Pancreas (tissue), 10 donors: Measurements from ENCODE around the gene AGAP3. TPM values are rescaled to one million over a fixed set of nuclear protein-coding genes. Genes with fewer than 3 reads are reported as not detected.

ENCODE experiments used
- ATAC-seq, 4 donors: fragments of 200-7000 bp; cut with Tn5 transposase; one replicate each; pipeline versions ENCODE4 v1.8.0 to v1.9.1; 2020; ENCODE audit warnings: mild to moderate bottlenecking in 4 of 4, moderate library complexity in 4 of 4
- DNase-seq, 6 donors: peaks; one replicate each; pipeline ENCODE4 v3.0.0-alpha.2; 2020
- FAIRE-seq: peaks from 2 replicates; lab custom pipeline; 2012; peaks lifted over from hg19 to GRCh38; lab: Jason Lieb, UNC
- H3K27ac ChIP-seq, 4 donors: fragments of 200-600 bp; sonication (generic); 1 replicate in 3 of 4; 2 replicates in 1 of 4; pipeline versions ENCODE4 v1.5.0 to v1.8.0; 2020
- H3K27me3 ChIP-seq, 4 donors: fragments of 200-600 bp; one replicate each; pipeline ENCODE4 v1.8.0; 2021
- H3K36me3 ChIP-seq, 3 donors: fragments of 200-600 bp; sonication (generic) in 1 of 3; one replicate each; pipeline versions ENCODE4 v1.5.0 to v1.8.0; 2020 to 2021
- H3K4me1 ChIP-seq, 3 donors: fragments of 200-600 bp; one replicate each; pipeline ENCODE4 v1.8.0; 2021
- H3K4me3 ChIP-seq, 4 donors: fragments of 200-600 bp; sonication (generic) in 2 of 4; one replicate each; pipeline versions ENCODE4 v1.5.0 to v1.8.0; 2020 to 2021
- H3K9me3 ChIP-seq, 4 donors: fragments of 200-600 bp; one replicate each; pipeline ENCODE4 v1.8.0; 2021
- CTCF ChIP-seq, 4 donors: fragments of 200-600 bp; sonication (generic) in 3 of 4; IDR thresholded peaks; one replicate each; pipeline versions ENCODE4 v1.5.0 to v1.8.0; 2021; ENCODE audit warnings: antibody characterized with exemption in 4 of 4
- WGBS, 2 donors: extraction: QIAGEN DNeasy Blood & Tissue Kit; methylation state at CpG; one replicate each; pipeline ENCODE4 v1.1.7; 2013; 5-methylcytosine and 5-hydroxymethylcytosine counted together
- intact Hi-C, 3 donors: fragments of 100-400 bp; cut with DNase I; formaldehyde crosslinking; loops; one replicate each; pipeline versions ENCODE4 v1.11.1 to v1.14.2; 2022
- polyA plus RNA-seq, 2 donors: library from polyadenylated mRNA; stranded (reverse); fragments of 200-250 nt; gene quantifications; one replicate each; pipeline ENCODE4 v1.2.3, GENCODE V29; 2013
- total RNA-seq, 6 donors: library from RNA; stranded (reverse); fragmentation: NEBNext Ultra II Directional in 4 of 6; extraction: Animal tissue kit (Norgen Biotek cat#: 25700) in 4 of 6; gene quantifications; one replicate each; pipeline versions ENCODE4 v1.2.1 to v1.2.4, GENCODE V29; 2021 to 2023
- donor health status: healthy with polysubstance abuse.
- donor health status: DM: no; HTN: no; CAD: no; lungs with moderate emphysema.
- donor health status: DM: no; HTN: no; CAD: no.
- donor health status: control.
- donor health status: control.
- donor health status: Bipolar disorder and iron deficiency.
- donor health status: DM: yes; HTN: yes; CAD: no.
- donor health status: DM: no; HTN: no; CAD: no.
- donor health status: DM: no; HTN: no; CAD: no.
- donor health status: DM: yes; HTN: yes; CAD: no.

Gene AGAP3
- total and polyA plus RNA-seq, 8 donors: 41.5 to 93.9 (median 58.4) TPM

GRCh38 chr7:151128144-151128543 lies 41.9 kb downstream of the AGAP3 start:
- no peaks in the 10 kb centered on the region for H3K4me1 ChIP-seq
- no peaks in the 10 kb centered on the region for H3K9me3 ChIP-seq
- H3K4me3 ChIP-seq: no peak overlapping the region
- ATAC-seq (no peak), DNase-seq (peak in 2 of 6 donors; percentile 17 to 27), FAIRE-seq (no peak)
- no peaks in the 10 kb centered on the region for H3K27me3 ChIP-seq
- WGBS, 2 donors: 82 to 89% methylated on average over 14 of the region's 14 CpGs
- intact Hi-C loops: loop anchor here in 1 of 3 donors (5.0 kb wide), 1 partner anchor 39 kb away; the partner anchor contains the start of gene GBX1
- no peak overlapping the region for H3K27ac ChIP-seq
- no peak for TF ChIP-seq CTCF (IDR thresholded peaks at IDR 0.05)
- peaks cover 0 to 29% (median 0%) of the 10 kb centered on the region in 3 donors for H3K36me3 ChIP-seq

GRCh38 chr7:151128716-151129115 lies 42.4 kb downstream of the AGAP3 start:
- WGBS, 2 donors: 88 to 89% methylated on average over 8 of the region's 8 CpGs
- no peaks in the 10 kb centered on the region for H3K27me3 ChIP-seq
- intact Hi-C loops: loop anchor here in 1 of 3 donors (5.0 kb wide), 1 partner anchor 39 kb away; the partner anchor contains the start of gene GBX1
- no peaks in the 10 kb centered on the region for H3K9me3 ChIP-seq
- TF ChIP-seq CTCF (IDR thresholded peaks at IDR 0.05): no peak
- no peak overlapping the region for H3K4me3 ChIP-seq
- H3K4me1 ChIP-seq: no peaks in the 10 kb centered on the region
- no peak for DNase-seq
- peaks cover 0 to 26% (median 0%) of the 10 kb centered on the region in 3 donors for H3K36me3 ChIP-seq
- no peak overlapping the region for H3K27ac ChIP-seq
- FAIRE-seq: no peak
- no peak for ATAC-seq

- WGBS, 2 donors: 86 to 88% methylated on average over 28 of the region's 28 CpGs
- H3K4me1 ChIP-seq: no peaks in the 10 kb centered on the region
- ATAC-seq (no peak), DNase-seq (peak in 2 of 6 donors; percentile 23 to 54), FAIRE-seq (no peak)
- no peaks in the 10 kb centered on the region for H3K27me3 ChIP-seq
- no peak overlapping the region for H3K27ac ChIP-seq
- H3K36me3 ChIP-seq: peaks cover 0 to 26% (median 0%) of the 10 kb centered on the region in 3 donors
- intact Hi-C loops: loop anchor here in 1 of 3 donors (5.0 kb wide), 1 partner anchor 38 kb away; the partner anchor contains the start of gene GBX1
- no peaks in the 10 kb centered on the region for H3K9me3 ChIP-seq
- no peak overlapping the region for H3K4me3 ChIP-seq
- TF ChIP-seq CTCF (IDR thresholded peaks at IDR 0.05): no peak
Observed at GRCh38 chr7:151129117-151129959, 43.1 kb downstream of the AGAP3 start.

- H3K4me3 ChIP-seq: no peak overlapping the region
- intact Hi-C loops: loop anchor here in 1 of 3 donors (5.0 kb wide), 1 partner anchor 37 kb away; the partner anchor contains the start of gene GBX1
- no peaks in the 10 kb centered on the region for H3K9me3 ChIP-seq
- no peak for TF ChIP-seq CTCF (IDR thresholded peaks at IDR 0.05)
- no peak for ATAC-seq
- DNase-seq: peak in 1 of 6 donors; percentile 34
- H3K4me1 ChIP-seq: no peaks in the 10 kb centered on the region
- H3K27me3 ChIP-seq: no peaks in the 10 kb centered on the region
- no peak for FAIRE-seq
- whole genome bisulfite sequencing, 2 donors: 94 to 99% methylated on average over 9 of the region's 9 CpGs
- H3K36me3 ChIP-seq: peaks cover 0 to 34% (median 0%) of the 10 kb centered on the region in 3 donors
- no peak overlapping the region for H3K27ac ChIP-seq
Observed at GRCh38 chr7:151129960-151130591, 43.8 kb downstream of the AGAP3 start.
